H9 (cell line): ENCODE data around the gene C1orf116. TPM values are rescaled to one million over a fixed set of nuclear protein-coding genes. Genes with fewer than 3 reads are reported as not detected.

Source experiments
- DNase-seq: peaks from one replicate; pipeline ENCODE4 v3.0.0-alpha.2; 2017
- H2AFZ ChIP-seq: one replicate; pipeline ENCODE4 v1.6.1; 2013; ENCODE audit warnings: mild to moderate bottlenecking, low read length, control low read depth, moderate library complexity
- H2AK5ac ChIP-seq: 2 replicates; pipeline ENCODE4 v1.6.1; 2013; ENCODE audit warnings: low read length, control low read depth, mixed read lengths; ENCODE audit not compliant: insufficient read length
- H2BK120ac ChIP-seq: one replicate; pipeline ENCODE4 v1.6.1; 2013; ENCODE audit warnings: low read depth, mild to moderate bottlenecking, low read length, control low read depth, inconsistent platforms; ENCODE audit not compliant: poor library complexity, severe bottlenecking
- H2BK12ac ChIP-seq: 2 replicates; pipeline ENCODE4 v1.6.1; 2013; ENCODE audit warnings: low read length, control low read depth, mixed read lengths, low read depth; ENCODE audit not compliant: insufficient read length
- H2BK15ac ChIP-seq: 2 replicates; pipeline ENCODE4 v1.6.1; 2013; ENCODE audit warnings: low read depth, low read length, control low read depth
- H2BK20ac ChIP-seq: one replicate; pipeline ENCODE4 v1.6.1; 2013; ENCODE audit warnings: low read depth, mild to moderate bottlenecking, low read length, control low read depth, inconsistent platforms; ENCODE audit not compliant: poor library complexity, severe bottlenecking
- H2BK5ac ChIP-seq: 2 replicates; pipeline ENCODE4 v1.6.1; 2013; ENCODE audit warnings: low read length, control low read depth, mixed read lengths; ENCODE audit not compliant: insufficient read length
- H3K14ac ChIP-seq: 2 replicates; pipeline ENCODE4 v1.6.1; 2013; ENCODE audit warnings: low read length, control low read depth; ENCODE audit not compliant: insufficient read depth
- H3K18ac ChIP-seq: 2 replicates; pipeline ENCODE4 v1.6.1; 2013; ENCODE audit warnings: low read depth, mild to moderate bottlenecking, mixed read lengths, low read length, control low read depth; ENCODE audit not compliant: insufficient read length
- H3K23ac ChIP-seq: 2 replicates; pipeline ENCODE4 v1.6.1; 2013; ENCODE audit warnings: low read length, control low read depth, mixed read lengths, low read depth; ENCODE audit not compliant: insufficient read length
- H3K23me2 ChIP-seq: 2 replicates; pipeline ENCODE4 v1.6.1; 2013; ENCODE audit warnings: low read depth, mild to moderate bottlenecking, mixed read lengths, low read length, control low read depth; ENCODE audit not compliant: insufficient read length, poor library complexity, severe bottlenecking
- H3K27ac ChIP-seq: 2 replicates; pipeline ENCODE4 v1.5.1; 2013; ENCODE audit warnings: low read length, control low read depth, mixed read lengths, low read depth; ENCODE audit not compliant: insufficient read length
- H3K27me3 ChIP-seq: 2 replicates; pipeline ENCODE4 v1.6.1; 2013; ENCODE audit warnings: low read length, control low read depth, inconsistent platforms; ENCODE audit not compliant: insufficient read depth
- H3K4ac ChIP-seq: 2 replicates; pipeline ENCODE4 v1.6.1; 2013; ENCODE audit warnings: low read depth, mild to moderate bottlenecking, control low read depth, inconsistent platforms, low read length, moderate library complexity
- H3K4me1 ChIP-seq: 2 replicates; pipeline ENCODE4 v1.6.1; 2013; ENCODE audit warnings: low read length, control low read depth, inconsistent platforms; ENCODE audit not compliant: insufficient read depth
- H3K4me2 ChIP-seq: 2 replicates; pipeline ENCODE4 v1.6.1; 2013; ENCODE audit warnings: low read length, control low read depth, mixed read lengths; ENCODE audit not compliant: insufficient read length, insufficient read depth
- H3K56ac ChIP-seq: 2 replicates; pipeline ENCODE4 v1.6.1; 2013; ENCODE audit warnings: low read depth, mild to moderate bottlenecking, mixed read lengths, low read length, control low read depth; ENCODE audit not compliant: insufficient read length
- H3K79me1 ChIP-seq: 2 replicates; pipeline ENCODE4 v1.6.1; 2013; ENCODE audit warnings: low read depth, mild to moderate bottlenecking, moderate library complexity, low read length, control low read depth, inconsistent platforms; ENCODE audit not compliant: insufficient read depth, poor library complexity, severe bottlenecking
- H3K79me2 ChIP-seq: 2 replicates; pipeline ENCODE4 v1.6.1; 2013; ENCODE audit warnings: low read length, control low read depth, inconsistent platforms; ENCODE audit not compliant: insufficient read depth
- H3K9ac ChIP-seq: 2 replicates; pipeline ENCODE4 v1.6.1; 2013; ENCODE audit warnings: low read length, control low read depth, mixed read lengths; ENCODE audit not compliant: insufficient read length; ENCODE audit errors: extremely low read depth
- H3K9me3 ChIP-seq: one replicate; pipeline ENCODE4 v1.6.1; 2013; ENCODE audit warnings: low read depth, low read length, inconsistent platforms; ENCODE audit not compliant: control insufficient read depth
- H3T11ph ChIP-seq: one replicate; pipeline ENCODE4 v1.6.1; 2013; ENCODE audit warnings: mild to moderate bottlenecking, low read length, control low read depth, inconsistent platforms
- H4K20me1 ChIP-seq: one replicate; pipeline ENCODE4 v1.6.1; 2013; ENCODE audit not compliant: control insufficient read depth, insufficient read length, insufficient read depth
- H4K5ac ChIP-seq: 2 replicates; pipeline ENCODE4 v1.6.1; 2013; ENCODE audit warnings: low read depth, mild to moderate bottlenecking, mixed read lengths, low read length, control low read depth; ENCODE audit not compliant: insufficient read length
- H4K8ac ChIP-seq: replicated peaks from 2 replicates; pipeline ENCODE4 v1.6.1; 2013; ENCODE audit warnings: low read length, control low read depth, mixed read lengths, low read depth; ENCODE audit not compliant: insufficient read length
- H4K91ac ChIP-seq: 2 replicates; pipeline ENCODE4 v1.6.1; 2013; ENCODE audit warnings: low read depth, mild to moderate bottlenecking, moderate library complexity, mixed read lengths, low read length, control low read depth; ENCODE audit not compliant: insufficient read length
- H3K27ac Mint-ChIP-seq, 3 experiments: 2 replicates in 2 of 3; 3 replicates in 1 of 3; pipeline ENCODE4 v1.8.0; 2020 to 2021; ENCODE audit warnings: mixed read lengths in 3 of 3, mild to moderate bottlenecking in 1 of 3, moderate library complexity in 1 of 3
- H3K27me3 Mint-ChIP-seq: 2 replicates; pipeline ENCODE4 v1.8.0; 2021; ENCODE audit warnings: low read depth, mild to moderate bottlenecking, moderate library complexity, mixed read lengths
- H3K36me3 Mint-ChIP-seq, 3 experiments: 2 replicates in 2 of 3; 3 replicates in 1 of 3; pipeline ENCODE4 v1.8.0; 2020 to 2021; ENCODE audit warnings: low read depth in 3 of 3, mixed read lengths in 3 of 3; ENCODE audit not compliant: insufficient read depth in 1 of 3
- H3K4me1 Mint-ChIP-seq, 2 experiments: 2 replicates each; pipeline ENCODE4 v1.8.0; 2020; ENCODE audit warnings: mixed read lengths in 2 of 2
- H3K4me3 Mint-ChIP-seq, 2 experiments: 2 replicates in 1 of 2; 3 replicates in 1 of 2; pipeline ENCODE4 v1.8.0; 2020 to 2021; ENCODE audit warnings: mild to moderate bottlenecking in 2 of 2, mixed read lengths in 2 of 2, moderate library complexity in 1 of 2
- H3K9me3 Mint-ChIP-seq, 2 experiments: 2 replicates in 1 of 2; 3 replicates in 1 of 2; pipeline ENCODE4 v1.8.0; 2020; ENCODE audit warnings: mild to moderate bottlenecking in 2 of 2, mixed read lengths in 2 of 2, moderate library complexity in 1 of 2
- CTCF ChIP-seq: fragments of 200-600 bp; sonication (generic); conservative IDR thresholded peaks from 3 replicates; pipeline ENCODE4 v1.8.0; 2021; ENCODE audit warnings: antibody characterized with exemption, mild to moderate bottlenecking
- WGBS: extraction: QIAGEN DNeasy Blood & Tissue Kit; methylation state at CpG from one replicate; pipeline ENCODE4 v1.1.7; 2013; ENCODE audit warnings: missing lambda C conversion rate, low lambda C conversion rate, mixed read lengths; ENCODE audit not compliant: insufficient read length; ENCODE audit errors: extremely low coverage; 5-methylcytosine and 5-hydroxymethylcytosine counted together
- total RNA-seq: library from RNA; stranded (reverse); gene quantifications from 2 replicates; pipeline ENCODE4 v1.2.1, GENCODE V29; 2021

C1orf116 gene
- total RNA-seq, 1 experiment from 2014 or later: 0.48 TPM

- Histone ChIP-seq H3K79me1 (no peaks in the 10 kb centered on the region), H3K14ac (no peak overlapping the region), H4K91ac (no peak overlapping the region), H3K79me2 (no peaks in the 10 kb centered on the region), H3K4me2 (no peak overlapping the region), H3K27ac (no peak overlapping the region), H3K27me3 (no peaks in the 10 kb centered on the region), H4K20me1 (no peaks in the 10 kb centered on the region), H3K23ac (no peak overlapping the region), H3K18ac (no peak overlapping the region), H2BK120ac (no peak overlapping the region), H3T11ph (no peak overlapping the region), H4K8ac (no peak overlapping the region), H4K5ac (no peak overlapping the region), H2BK15ac (no peak overlapping the region), H2BK5ac (no peak overlapping the region), H2BK20ac (no peak overlapping the region), H3K23me2 (no peaks in the 10 kb centered on the region), H2AK5ac (no peak overlapping the region), H2AFZ (no peak overlapping the region), H2BK12ac (no peak overlapping the region), H3K56ac (no peak overlapping the region), H3K9ac (no peak overlapping the region), H3K4me1 (no peaks in the 10 kb centered on the region), H3K4ac (no peak overlapping the region), H3K9me3 (no peaks in the 10 kb centered on the region)
- TF ChIP-seq CTCF: no peak
- no peak overlapping the region for H3K4me3 Mint-ChIP-seq
- H3K9me3 Mint-ChIP-seq: no peaks in the 10 kb centered on the region
- no peak for DNase-seq
- no peak overlapping the region for H3K27ac Mint-ChIP-seq
- no peaks in the 10 kb centered on the region; a peak in 1 of 4 replicates for H3K4me1 Mint-ChIP-seq
- no CpG with 5 or more reads among the region's 3 CpGs for WGBS
- no peaks in the 10 kb centered on the region for H3K36me3 Mint-ChIP-seq
- H3K27me3 Mint-ChIP-seq: peaks cover 14% of the 10 kb centered on the region
Observed at GRCh38 chr1:206974140-206974539, 58.4 kb downstream of the C1orf116 start.
